COLO829 (cell line): ENCODE results near the gene FBLL1.
"Not testable (repeated sequence)": the region's sequence is repeated elsewhere in the genome, so short reads cannot be mapped to it uniquely, and the experiment has no call there.

Source experiments
- DNase-seq: peaks from one replicate; pipeline ENCODE4 v3.0.0; 2012; ENCODE audit warnings: low spot score

Gene FBLL1

GRCh38 chr5:168528521-168529373 lies at the start of gene FBLL1:
Gene FBLL1 (plus strand): TSS chr5:168529305. CDS start chr5:168529505, 200 bp downstream.
- no peak for DNase-seq

- DNase-seq, result no peak
These were observed 48.5 kb upstream of the FBLL1 start for GRCh38 chr5:168480601-168481000.

DNA sequence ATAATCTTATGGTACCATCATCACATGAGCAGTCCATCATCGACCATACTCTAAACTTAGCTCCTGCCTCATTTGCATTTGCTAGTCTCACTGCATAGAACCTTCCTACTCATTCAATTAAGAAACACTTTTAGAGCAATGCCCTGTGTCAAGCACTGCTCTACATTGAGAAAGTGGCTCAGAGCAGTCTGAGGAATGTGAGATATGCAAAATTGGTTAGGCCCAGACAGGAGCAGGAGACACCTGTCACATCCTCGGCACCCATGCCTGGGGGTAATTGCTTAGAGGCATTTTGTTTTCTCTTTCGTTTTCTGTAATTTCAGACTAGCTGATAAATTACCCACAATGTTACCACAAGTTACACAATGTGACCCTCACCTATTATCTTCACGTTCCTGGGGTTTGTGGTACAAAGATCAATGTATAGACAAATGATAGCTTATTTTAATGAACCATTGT lies 47.7 kb upstream of the FBLL1 start:
- DNase-seq, result no peak

DNA sequence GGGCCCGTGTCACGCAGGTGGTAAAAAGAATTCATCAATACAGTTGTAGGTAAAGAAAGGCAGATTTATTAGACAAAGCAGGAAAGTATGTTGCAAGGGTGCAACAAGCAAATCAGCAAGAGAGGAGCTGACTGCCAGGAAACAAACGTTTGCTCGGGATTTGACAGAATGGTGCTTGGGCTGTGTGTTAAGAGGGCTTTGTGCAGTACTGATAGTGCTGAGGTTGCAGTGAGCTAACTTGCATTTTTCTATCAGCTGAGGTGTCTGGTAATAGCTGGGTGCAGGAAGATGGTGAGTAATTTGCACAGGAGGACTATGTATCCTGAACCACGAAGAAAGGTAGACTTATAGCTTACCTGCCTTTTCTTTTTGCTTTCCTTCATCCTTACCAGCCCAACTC lies 46.7 kb upstream of the FBLL1 start:
- DNase-seq, result no peak

DNA sequence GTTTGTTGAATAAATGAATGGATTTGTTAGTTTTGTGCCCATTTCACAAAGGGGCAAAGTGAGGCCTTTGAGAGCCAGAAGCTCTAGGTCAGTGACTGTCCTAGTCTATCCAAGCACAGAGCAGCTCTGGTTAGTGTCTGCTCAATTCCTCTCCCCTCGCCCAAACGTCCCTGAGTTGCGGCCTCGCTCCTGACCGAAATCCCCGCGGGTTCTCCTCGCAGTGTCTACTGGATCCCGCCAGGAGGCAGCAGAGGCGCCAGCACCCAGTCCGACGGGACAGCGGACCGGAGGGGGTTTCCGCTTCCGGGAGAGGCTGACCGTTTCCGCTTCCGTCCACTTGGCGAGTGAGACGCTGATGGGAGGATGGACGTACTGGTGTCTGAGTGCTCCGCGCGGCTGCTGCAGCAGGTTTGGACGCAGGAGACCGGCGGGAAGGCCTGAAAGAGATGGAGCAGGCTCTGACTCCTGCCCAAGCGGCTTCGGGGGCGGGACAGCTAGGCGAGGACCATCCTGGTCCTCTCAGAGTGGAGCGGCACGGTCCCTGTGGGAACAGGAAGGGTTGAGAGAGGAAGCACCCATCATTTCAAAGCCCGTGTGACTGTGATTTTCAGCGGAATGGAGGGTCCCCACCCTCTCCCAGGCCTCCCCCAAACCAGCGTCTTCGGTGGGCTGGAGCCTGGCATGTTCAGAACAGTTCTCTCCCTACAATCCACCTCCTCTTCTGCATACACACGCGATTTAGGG lies 42.8 kb upstream of the FBLL1 start, which contains the start of gene RARS1:
Gene RARS1 (plus strand): TSS at position 336 of the 744 bp plus-strand sequence. CDS start 28 bp downstream, at position 364.
- peak; percentile 78 for DNase-seq

- no peak for DNase-seq
These were observed 40.0 kb upstream of the FBLL1 start for GRCh38 chr5:168489059-168489458.

GRCh38 chr5:168494057-168494555 lies 35.0 kb upstream of the FBLL1 start:
- DNase-seq, result no peak

DNA sequence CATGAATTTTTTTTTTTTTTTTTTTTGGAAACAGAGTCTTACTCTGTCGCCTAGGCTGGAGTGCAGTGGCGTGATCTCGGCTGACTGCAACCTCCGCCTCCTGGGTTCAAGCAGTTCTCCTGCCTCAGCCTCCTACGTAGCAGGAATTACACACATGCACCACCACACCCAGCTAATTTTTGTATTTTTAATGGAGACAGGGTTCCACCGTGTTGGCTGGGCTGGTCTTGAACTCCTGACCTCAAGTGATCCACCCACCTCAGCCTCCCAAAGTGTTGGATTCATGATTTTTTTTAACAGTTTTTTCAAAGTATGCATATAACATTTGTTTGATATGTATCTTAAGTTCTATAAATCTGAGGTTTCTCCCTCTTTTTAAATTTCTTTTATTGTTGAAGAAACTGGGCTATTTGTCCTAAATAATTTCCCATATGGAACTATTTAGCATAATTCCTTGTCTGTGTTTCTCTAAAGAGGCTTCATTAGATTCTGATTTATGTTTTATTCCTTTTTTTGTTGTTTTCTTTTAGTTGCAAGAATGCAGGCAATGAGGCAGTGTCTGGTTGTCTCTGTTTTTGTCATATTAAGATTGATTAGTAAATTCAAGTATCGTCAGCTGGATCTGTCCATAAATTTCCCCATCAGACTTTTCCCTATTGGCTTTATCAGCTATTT lies 26.4 kb upstream of the FBLL1 start:
- no peak for DNase-seq

DNA sequence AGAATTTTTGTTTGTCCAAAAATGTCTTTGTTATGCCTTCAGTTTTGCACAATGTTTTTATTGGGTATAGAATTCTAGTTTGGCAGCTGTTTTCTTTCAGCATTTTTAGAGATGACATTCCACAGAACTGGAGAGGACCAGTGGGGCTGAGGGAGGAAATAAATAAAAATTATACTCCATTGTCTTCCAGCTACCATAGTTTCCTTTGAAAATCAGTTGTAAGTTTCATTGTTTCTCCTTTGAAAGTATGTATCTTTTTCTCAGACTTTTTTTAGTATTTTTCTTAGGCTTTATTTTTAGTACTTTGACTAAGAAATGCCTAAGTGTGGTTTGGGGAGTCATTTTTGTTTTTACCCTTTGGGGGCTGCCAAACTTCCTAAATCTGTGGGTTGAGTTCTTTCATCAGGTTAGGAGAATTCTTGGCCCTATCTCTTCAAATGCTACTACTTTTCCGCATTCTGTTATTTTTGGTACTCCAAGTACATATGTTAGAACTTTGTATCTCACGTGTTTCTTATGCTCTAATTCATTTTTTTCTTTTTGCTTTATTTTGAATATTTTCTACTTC lies 15.2 kb upstream of the FBLL1 start:
- no peak for DNase-seq

GRCh38 chr5:168525856-168526255 lies 3.2 kb upstream of the FBLL1 start:
- no peak for DNase-seq

DNA sequence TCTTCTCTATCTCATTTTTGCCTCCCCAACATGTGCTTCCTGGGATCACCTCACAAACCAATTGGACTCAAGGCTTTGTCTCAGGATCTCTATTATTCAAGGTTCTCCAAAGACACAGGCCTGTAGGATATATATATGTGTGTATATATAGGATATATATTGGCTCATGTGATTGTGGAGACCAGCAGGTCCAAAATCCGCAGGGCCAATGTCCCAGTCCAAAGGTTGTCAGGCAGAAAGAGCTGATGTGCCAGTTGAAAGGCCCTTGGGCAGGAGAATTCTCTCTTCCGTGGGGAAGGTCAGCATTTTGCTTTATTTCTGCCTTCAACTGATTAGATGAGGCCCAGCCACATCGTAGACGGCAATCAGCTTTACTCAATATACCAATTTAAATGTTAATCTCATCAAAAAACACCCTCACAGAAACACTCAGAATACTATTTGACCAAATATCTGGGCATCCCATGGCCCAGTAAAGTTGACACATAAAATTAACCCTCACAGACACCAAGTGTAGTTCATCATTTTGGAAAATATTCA lies 1.3 kb upstream of the FBLL1 start:
- no peak for DNase-seq

DNA sequence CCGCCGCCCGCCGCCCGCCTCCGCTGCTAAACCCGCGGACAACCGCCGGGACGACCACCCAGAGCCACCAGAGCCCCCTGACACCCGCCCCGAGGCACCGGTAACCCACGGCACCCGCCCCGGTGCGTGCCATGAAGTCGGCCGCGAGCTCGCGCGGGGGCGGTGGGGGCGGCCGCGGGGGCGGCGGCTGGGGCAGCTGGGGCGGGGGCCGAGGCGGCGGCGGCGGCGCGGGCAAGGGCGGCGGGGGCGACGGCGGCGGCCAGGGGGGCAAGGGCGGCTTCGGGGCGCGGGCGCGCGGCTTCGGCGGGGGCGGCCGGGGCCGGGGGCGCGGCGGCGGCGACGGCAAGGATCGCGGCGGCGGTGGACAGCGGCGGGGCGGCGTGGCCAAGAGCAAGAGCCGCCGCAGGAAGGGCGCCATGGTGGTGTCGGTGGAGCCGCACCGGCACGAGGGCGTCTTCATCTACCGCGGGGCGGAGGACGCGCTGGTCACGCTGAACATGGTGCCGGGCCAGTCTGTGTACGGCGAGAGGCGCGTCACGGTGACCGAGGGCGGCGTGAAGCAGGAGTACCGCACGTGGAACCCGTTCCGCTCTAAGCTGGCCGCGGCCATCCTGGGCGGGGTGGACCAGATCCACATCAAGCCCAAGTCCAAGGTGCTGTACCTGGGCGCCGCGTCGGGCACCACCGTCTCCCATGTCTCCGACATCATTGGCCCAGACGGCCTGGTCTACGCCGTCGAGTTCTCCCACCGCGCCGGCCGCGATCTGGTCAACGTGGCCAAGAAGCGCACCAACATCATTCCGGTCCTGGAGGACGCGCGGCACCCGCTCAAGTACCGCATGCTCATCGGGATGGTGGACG lies 499 bp downstream of the FBLL1 start:
- DNase-seq, result no peak

GRCh38 chr5:168530621-168531150 lies 1.6 kb downstream of the FBLL1 start:
- no peak for DNase-seq

DNA sequence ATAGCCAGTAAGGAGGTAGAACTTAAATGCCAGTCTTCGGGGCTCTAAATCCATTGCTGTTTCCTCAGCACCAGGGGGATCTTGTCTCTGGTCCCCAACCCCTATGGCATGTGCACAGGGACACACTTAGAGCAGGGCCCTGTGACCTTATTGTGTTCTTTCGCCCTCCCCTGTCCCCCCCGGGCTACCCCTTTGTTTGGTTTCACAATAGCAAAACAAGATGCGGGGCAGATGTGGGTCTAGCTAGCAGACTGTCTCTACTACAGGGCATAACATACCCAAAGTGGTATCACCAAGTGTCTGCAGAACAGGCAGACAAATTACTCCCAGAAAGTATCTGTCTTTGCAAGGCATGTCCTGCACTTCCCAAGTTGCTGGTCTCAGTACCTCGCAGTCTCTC lies 2.1 kb downstream of the FBLL1 start:
- no peak for DNase-seq

GRCh38 chr5:168531987-168532864 lies 3.1 kb downstream of the FBLL1 start:
- DNase-seq, result no peak

GRCh38 chr5:168534351-168534750 lies 5.2 kb downstream of the FBLL1 start:
- DNase-seq, result not testable (repeated sequence)

DNA sequence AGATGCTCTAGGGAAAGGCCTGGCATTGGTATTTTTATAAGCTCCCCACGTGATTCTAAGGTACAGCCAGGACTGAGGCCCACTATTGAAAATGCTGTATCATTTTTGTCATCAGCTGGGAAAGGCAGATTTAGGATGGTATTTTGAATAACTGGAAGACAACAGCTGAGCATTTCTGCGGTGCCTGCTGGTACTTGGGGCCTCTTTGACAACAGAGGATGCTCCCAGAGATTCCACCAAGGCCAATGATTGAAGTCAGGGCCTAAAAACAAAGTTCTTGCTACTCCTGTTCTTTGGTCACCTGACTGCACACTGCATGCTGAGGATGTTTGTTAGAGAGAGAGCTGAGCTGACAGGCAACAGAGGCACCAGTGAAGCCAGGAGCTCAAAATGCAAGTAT lies 8.1 kb downstream of the FBLL1 start:
- DNase-seq, result no peak

DNA sequence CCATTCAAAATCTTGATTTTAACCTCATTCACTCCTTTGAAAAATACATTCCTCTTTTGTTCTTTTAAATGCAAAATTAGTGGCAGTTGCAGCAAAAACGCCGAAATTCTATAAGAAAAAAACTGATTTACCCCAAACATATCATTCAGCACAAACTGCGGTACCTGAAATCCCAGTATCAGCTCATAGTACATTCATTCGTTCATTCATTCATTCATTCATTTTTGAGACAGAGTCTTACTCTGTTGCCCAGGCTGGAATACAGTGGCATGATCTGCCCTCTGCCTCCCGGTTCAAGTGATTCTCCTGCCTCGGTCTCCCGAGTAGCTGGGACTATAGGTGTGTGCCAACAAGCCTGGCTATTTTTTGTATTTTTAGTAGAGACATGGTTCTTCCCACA lies 20.4 kb downstream of the FBLL1 start:
- no peak for DNase-seq

- DNase-seq, result no peak
These were observed 21.6 kb downstream of the FBLL1 start for GRCh38 chr5:168550656-168551055.
